Neutrophil (primary cell): Measurements from ENCODE around the gene ASB5.

Source experiments
- H3K27ac ChIP-seq: fragments of 200-600 bp; sonication (generic); 2 replicates; pipeline ENCODE4 v1.5.1; 2016; ENCODE audit warnings: mild to moderate bottlenecking, moderate library complexity
- H3K27me3 ChIP-seq: fragments of 200-600 bp; sonication (generic); 2 replicates; pipeline ENCODE4 v1.6.0; 2016; ENCODE audit warnings: mild to moderate bottlenecking
- H3K36me3 ChIP-seq: fragments of 200-600 bp; sonication (generic); 2 replicates; pipeline ENCODE4 v1.5.1; 2017
- H3K4me1 ChIP-seq, 2 experiments: fragments of 200-600 bp in 1 of 2; sonication (generic) in 1 of 2; 1 replicate in 1 of 2; 2 replicates in 1 of 2; pipeline versions ENCODE4 v1.5.1 to v1.6.1; 2013 to 2016; ENCODE audit warnings: low read depth in 1 of 2, low read length in 1 of 2, mild to moderate bottlenecking in 1 of 2, moderate library complexity in 1 of 2; ENCODE audit not compliant: control insufficient read depth in 1 of 2, insufficient read depth in 1 of 2
- H3K4me3 ChIP-seq, 2 experiments: fragments of 200-600 bp in 1 of 2; sonication (generic) in 1 of 2; 1 replicate in 1 of 2; 2 replicates in 1 of 2; pipeline ENCODE4 v1.5.1; 2013 to 2016; ENCODE audit warnings: low read depth in 1 of 2, low read length in 1 of 2, mild to moderate bottlenecking in 1 of 2, moderate library complexity in 1 of 2
- H3K9me3 ChIP-seq: fragments of 200-600 bp; sonication (generic); 2 replicates; pipeline ENCODE4 v1.5.1; 2016
- TF ChIP-seq, protein P1 (sequence below): fragments of 200-600 bp; sonication (generic); IDR thresholded peaks from 2 replicates; pipeline ENCODE4 v1.5.1; 2016; ENCODE audit warnings: antibody characterized with exemption

The ASB5 gene

DNA sequence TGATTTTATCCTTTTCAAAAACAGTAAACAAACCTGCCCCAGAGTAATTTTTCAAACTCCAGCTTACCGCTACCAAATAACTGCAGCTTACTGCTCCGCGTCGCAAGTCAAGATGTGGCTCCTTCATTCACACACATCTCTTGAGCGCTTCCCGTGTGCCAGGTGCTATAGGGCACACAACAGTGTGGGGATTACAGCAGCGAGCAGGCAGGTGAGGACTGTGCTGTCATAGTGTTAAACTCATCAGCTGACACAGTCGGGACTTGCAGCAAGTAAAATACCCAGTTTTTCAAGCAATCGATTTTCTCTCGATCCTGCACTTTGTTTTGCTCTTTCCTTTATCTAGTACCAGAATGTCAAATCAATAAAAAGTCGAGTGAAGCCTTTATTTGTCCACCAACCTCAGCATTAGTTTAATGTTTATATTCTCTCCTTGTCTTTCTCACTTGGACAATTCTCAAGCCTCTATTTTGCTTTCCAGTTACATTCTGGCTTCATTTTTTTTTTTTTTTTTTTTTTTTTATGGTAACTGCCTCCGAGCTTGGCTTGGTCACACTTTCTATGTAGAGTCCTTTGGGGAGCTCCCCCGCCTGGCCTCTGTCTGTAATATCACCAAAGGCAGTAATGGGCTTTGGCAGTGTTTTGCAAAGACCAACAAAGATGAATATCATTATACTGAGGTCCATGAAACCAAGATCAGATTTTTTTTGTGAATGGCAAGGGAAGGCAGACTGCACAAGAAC is 8.3 kb upstream of the ASB5 start:
- Histone ChIP-seq H3K36me3 (no peaks in the 10 kb centered on the region), H3K9me3 (no peaks in the 10 kb centered on the region), H3K27me3 (no peaks in the 10 kb centered on the region), H3K27ac (no peak overlapping the region), H3K4me1 (no peaks in the 10 kb centered on the region), H3K4me3 (no peak overlapping the region)
- TF ChIP-seq, protein P1, sequence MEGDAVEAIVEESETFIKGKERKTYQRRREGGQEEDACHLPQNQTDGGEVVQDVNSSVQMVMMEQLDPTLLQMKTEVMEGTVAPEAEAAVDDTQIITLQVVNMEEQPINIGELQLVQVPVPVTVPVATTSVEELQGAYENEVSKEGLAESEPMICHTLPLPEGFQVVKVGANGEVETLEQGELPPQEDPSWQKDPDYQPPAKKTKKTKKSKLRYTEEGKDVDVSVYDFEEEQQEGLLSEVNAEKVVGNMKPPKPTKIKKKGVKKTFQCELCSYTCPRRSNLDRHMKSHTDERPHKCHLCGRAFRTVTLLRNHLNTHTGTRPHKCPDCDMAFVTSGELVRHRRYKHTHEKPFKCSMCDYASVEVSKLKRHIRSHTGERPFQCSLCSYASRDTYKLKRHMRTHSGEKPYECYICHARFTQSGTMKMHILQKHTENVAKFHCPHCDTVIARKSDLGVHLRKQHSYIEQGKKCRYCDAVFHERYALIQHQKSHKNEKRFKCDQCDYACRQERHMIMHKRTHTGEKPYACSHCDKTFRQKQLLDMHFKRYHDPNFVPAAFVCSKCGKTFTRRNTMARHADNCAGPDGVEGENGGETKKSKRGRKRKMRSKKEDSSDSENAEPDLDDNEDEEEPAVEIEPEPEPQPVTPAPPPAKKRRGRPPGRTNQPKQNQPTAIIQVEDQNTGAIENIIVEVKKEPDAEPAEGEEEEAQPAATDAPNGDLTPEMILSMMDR, result no peak

DNA sequence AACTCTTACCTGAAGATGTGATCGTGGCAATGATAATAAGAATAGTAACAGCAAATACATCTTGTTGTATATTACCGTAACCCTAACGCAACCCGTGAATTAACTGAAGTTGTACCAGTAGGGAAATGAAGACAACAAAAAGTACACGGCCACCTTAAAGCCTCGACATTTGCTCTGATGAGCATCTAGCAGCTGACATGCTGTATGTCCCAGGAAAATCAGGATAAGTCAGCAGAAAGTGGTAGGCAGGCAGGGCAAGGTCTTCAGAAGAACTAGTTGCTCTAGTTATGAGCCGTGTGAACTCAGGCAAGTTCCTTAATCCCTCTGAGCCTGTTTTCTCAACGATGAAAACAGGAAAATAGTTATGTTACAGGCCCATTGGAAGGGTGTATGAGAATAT is 7.7 kb upstream of the ASB5 start:
- Histone ChIP-seq H3K4me3 (no peak overlapping the region), H3K27me3 (no peaks in the 10 kb centered on the region), H3K4me1 (no peaks in the 10 kb centered on the region), H3K27ac (no peak overlapping the region), H3K36me3 (no peaks in the 10 kb centered on the region), H3K9me3 (no peaks in the 10 kb centered on the region)
- TF ChIP-seq, protein P1, result no peak

DNA sequence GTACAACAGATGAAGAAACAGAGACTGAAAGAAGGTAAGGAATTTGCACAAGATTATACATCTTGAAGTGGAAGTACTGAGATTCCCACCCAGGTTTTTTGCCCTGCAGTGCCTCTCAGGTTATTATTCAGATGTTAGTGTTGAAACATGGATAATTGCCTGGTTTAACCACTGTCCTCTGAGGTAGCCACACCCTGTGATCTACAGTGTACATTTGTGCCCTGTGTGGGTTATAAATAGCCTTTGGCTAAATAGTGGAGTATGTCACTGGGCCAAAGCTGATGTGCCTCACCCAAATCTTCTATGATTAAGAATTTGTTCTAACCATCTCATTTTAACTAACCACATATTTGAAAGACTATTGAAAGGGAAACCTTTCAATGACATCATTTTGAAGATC is 5.4 kb upstream of the ASB5 start:
- H3K36me3 ChIP-seq, result no peaks in the 10 kb centered on the region
- TF ChIP-seq, protein P1, result no peak
- no peak overlapping the region for H3K27ac ChIP-seq
- no peaks in the 10 kb centered on the region for H3K27me3 ChIP-seq
- H3K9me3 ChIP-seq, result no peaks in the 10 kb centered on the region
- H3K4me1 ChIP-seq, result no peaks in the 10 kb centered on the region
- no peak overlapping the region for H3K4me3 ChIP-seq

DNA sequence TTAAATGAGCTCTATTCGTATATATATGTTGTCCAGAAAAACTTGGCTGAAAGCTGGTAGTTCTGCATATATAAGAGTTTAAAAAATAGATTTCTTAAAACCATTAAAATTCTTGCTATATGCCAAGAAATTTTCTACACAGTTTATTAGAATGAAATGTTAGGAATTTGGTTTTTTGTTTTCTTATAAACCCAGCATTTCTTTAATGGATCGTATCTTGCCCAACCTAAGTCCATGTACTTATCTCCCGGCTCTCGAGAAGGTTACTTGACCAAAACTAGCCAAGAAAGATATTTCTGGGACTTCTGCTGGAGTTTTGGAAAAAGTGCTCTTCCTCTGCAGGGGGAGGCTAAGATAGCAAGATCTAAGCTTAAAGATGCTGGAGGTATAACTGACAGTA is 4.7 kb upstream of the ASB5 start:
- Histone ChIP-seq H3K4me3 (no peak overlapping the region), H3K9me3 (no peaks in the 10 kb centered on the region), H3K27me3 (no peaks in the 10 kb centered on the region), H3K36me3 (no peaks in the 10 kb centered on the region), H3K27ac (no peak overlapping the region), H3K4me1 (no peaks in the 10 kb centered on the region)
- TF ChIP-seq, protein P1, result no peak

DNA sequence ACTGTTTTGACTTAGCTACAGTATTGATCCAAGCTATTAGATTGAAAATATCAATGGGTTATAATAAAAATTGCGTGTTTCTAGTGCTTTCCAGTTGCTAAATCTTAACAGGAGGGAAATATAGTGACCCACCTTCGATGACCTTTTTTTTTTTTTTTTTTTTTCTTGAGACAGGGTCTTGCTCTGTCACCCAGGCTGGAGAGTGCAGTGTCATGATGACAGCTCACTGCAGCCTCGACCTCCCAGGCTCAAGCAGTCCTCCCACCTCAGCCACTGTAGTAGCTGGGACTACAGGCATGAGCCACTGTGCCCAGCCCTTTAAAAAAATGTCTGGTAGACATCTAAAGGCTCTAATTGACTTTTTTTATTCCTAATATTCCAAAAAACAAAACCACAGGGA is 3.8 kb upstream of the ASB5 start:
- H3K27me3 ChIP-seq, result no peaks in the 10 kb centered on the region
- TF ChIP-seq, protein P1, result no peak
- no peaks in the 10 kb centered on the region for H3K9me3 ChIP-seq
- no peaks in the 10 kb centered on the region for H3K4me1 ChIP-seq
- H3K36me3 ChIP-seq, result no peaks in the 10 kb centered on the region
- H3K4me3 ChIP-seq, result no peak overlapping the region
- no peak overlapping the region for H3K27ac ChIP-seq
